Activated T-cell treated with anti-CD3 and anti-CD28 coated beads for 4 hours (primary cell): Measurements from ENCODE around the gene GNB5.
A peak's percentile ranks its signal among the peaks of the same experiment; 100 is the strongest.
"Not testable (repeated sequence)": the region's sequence is repeated elsewhere in the genome, so short reads cannot be mapped to it uniquely, and the experiment has no call there.

ENCODE experiments used
- DNase-seq: peaks from one replicate; pipeline ENCODE4 v3.0.0-alpha.2; 2020

GNB5 gene

GRCh38 chr15:52191207-52191606, at the start of gene GNB5:
GNB5 (minus strand) TSS chr15:52191392; CDS start chr15:52184676, 6,716 bp downstream.
- DNase-seq = no peak

DNA sequence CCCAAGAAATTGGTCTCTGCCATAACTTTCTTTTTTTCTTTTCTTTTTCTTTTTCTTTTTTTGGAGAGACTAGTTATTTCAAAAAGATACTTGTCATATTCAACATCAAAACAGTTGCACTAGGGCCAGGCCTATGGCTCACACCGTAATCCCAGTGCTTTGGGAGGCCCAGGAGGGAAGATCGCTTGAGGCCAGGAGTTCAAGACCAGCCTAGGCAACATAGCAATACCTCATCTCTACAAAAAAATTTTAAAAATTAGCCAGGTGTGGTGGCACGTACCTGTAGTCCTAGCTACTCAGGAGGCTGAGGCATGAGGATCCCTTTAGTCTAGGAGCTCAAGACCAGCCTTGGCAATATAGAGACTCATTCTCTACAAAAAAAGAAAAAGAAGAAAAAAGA, 49.0 kb upstream of the GNB5 start:
- DNase-seq = no peak

DNA sequence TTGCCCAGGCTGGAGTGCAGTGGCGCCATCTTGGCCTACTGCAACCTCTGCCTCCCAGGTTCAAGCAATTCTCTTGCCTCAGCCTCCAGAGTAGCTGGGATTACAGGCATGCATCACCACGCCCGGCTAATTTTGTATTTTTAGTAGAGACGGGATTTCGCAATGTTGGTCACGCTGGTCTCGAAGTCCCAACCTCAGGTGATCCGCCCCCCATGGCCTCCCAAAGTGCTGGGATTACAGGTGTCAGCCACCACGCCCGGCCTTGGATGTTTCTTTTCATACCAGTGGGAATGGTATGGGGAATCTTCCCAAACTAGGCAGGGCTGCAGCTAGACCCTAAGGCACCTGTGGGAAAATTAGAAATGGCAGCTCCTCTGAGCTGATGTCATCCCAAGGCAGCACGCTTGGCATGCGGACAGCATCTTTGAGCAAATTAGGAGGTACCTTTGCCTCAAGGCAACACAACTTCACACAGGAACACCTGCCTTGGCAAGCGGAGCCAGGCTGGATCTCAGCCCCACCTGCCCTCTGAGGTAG, 47.9 kb upstream of the GNB5 start:
- not testable (repeated sequence) for DNase-seq

- DNase-seq = no peak
These were observed 47.0 kb upstream of the GNB5 start for GRCh38 chr15:52238149-52238548.

DNA sequence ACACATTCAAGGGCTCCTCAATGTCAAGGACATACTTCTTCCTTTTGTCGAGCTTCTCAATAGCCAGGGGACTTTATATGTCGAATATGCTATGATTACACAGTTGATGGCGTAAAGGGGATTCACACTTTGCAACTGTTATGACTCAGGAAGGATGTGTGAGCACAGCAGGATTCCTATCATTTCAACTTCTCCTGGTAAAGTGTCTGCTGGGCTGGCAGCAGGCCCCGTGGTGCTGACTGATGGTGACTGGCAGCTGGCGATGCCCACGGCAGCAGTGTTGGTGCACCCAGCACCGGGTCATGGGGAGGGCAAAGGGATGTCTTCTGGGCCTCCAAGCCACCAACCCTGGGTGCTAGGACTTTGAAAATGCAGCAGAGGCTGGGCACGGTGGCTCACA, 44.8 kb upstream of the GNB5 start:
- no peak for DNase-seq

DNA sequence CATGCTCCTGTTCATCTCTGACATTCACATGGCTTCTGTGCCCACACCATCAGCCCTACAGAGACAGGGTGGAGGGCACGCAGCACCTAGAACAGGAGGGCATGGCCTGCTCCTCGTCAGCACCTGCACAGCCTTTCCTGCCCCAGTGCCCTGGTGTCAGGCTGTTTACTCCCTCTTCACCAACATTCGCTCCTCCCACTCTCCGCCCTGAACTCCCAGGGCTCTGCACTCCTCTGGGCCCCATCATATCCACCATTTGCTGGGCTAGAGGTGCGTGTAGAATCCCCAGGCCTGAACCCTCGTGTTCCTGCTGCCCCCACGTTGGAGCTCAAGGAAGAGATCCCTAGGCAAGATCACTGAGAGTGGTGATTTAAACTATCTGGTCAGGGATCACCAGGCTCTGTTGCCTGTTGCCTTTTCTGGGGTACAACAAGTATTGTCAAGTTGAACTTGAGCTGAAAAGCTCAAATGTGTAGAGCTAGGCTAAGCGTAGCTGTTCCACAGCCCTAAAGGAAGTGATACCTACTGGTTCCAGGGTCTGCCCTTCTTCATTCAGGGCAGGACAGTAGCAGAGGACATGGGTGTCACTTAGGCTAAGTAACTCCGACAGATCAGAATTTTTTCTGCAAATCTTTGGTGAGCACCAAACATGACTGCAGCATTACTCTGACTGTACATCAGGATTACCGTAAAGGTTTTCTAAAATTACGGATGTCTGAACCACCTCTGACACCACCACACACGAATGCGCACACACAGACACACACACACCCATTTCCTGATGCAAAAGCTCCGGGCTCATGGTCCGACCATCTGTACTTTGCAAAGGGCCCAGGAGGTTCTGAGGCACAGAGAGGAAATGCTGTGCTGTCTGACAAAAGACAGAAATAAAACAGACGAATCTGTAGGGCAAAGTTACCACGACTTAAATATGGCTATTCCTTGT, 43.7 kb upstream of the GNB5 start:
- no peak for DNase-seq

GRCh38 chr15:52233405-52233804, 42.2 kb upstream of the GNB5 start:
- DNase-seq = no peak

- no peak for DNase-seq
These were observed 41.1 kb upstream of the GNB5 start for GRCh38 chr15:52232327-52232726.

- DNase-seq = no peak
These were observed 38.9 kb upstream of the GNB5 start for GRCh38 chr15:52230073-52230472.

- no peak for DNase-seq
These were observed 37.7 kb upstream of the GNB5 start for GRCh38 chr15:52228921-52229320.

- DNase-seq = peak; percentile 49
These were observed 36.3 kb upstream of the GNB5 start for GRCh38 chr15:52227456-52227855.

GRCh38 chr15:52225230-52225629, 34.0 kb upstream of the GNB5 start:
- no peak for DNase-seq

- no peak for DNase-seq
These were observed 33.0 kb upstream of the GNB5 start for GRCh38 chr15:52224211-52224610.

DNA sequence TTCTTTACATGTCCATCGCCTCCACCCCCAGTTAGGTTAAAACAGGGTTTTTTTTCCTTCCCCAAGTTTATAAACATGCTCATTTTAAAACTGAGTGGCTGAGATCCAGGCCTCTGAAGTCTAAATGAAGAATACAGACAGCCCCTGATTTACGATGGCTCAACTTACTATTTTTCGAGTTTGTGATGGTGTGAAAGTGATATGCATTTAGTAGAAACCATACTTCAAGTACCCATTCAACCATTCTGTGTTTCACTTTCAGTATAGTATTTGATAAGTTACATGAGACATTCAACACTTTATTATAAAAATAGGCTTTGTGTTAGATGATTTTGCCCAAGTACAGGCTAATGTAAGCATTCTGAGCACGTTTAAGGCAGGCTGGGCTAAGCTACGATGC, 30.5 kb upstream of the GNB5 start:
- DNase-seq = no peak

DNA sequence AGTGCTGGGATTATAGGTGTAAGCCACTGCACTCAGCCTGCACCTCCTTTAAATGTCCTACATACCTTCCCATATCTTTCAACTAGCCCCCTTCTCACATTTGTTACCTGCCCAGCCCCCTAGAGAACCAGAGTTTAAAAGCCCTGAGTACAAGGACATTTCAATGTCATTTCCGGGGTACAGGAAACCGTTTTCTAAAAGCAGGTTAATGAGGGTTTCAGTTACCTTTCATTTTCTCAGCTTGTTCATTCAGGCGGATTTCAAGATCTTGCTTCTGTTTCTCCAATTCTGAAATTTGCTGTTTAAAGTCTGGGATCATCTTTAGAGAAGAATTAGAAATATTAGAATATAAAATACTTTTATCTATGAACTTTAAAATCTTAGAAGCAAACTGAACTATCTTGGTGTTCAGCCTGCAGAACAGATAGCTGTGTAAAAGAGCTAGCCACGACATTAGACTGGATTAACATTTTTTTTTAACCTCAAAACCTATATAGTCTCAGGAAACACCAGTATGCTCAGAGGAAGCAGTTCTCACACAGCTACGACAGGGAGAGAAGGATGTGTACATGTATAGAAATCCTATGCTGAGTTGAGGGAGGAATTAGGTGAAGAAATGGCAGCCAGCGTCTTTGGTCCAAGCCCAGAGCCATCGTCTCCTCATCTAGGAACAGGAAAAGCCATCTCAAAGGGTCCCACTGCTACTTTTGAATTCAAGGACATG, 29.9 kb upstream of the GNB5 start:
- no peak for DNase-seq

- no peak for DNase-seq
These were observed 29.1 kb upstream of the GNB5 start for GRCh38 chr15:52220251-52220650.

DNA sequence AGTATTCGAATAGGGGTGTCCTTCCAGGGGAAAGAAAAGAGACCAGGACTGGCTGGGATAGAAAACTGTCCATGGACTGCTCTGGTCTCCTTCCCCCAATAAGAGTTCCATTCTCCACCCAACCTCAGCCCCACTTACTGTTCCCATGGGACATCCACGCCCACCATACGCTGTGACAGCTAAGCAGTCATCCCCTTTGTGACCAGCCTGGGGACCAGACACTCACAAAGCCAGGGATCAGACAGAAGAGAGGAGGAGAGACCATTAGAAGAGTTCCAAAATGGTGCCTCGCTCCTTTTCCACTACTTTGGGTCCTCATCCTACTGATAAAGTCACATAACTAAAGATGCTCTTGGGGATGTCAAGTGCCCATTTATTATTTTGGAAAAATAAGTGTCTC, 27.6 kb upstream of the GNB5 start:
- no peak for DNase-seq

DNA sequence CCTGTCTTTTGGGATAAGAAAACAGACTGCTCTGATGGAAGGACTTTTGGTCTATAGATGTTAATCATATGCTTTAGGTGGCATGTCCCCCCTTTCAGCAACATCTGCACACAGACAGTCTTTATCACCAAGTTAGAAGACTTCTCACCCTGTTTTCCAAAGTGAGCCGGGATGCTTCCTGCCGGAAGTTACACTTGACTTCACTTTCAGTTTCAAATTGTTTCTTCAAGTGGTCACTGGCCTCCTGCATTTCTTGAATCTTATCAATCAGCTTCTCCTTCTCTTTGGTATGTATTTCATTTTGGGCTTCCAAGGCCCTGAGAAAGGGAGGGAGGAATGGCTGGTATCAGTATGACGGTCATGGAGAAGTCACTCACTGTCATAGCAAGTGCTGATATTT, 27.2 kb upstream of the GNB5 start:
- no peak for DNase-seq

GRCh38 chr15:52217186-52217585, 26.0 kb upstream of the GNB5 start:
- DNase-seq = no peak

DNA sequence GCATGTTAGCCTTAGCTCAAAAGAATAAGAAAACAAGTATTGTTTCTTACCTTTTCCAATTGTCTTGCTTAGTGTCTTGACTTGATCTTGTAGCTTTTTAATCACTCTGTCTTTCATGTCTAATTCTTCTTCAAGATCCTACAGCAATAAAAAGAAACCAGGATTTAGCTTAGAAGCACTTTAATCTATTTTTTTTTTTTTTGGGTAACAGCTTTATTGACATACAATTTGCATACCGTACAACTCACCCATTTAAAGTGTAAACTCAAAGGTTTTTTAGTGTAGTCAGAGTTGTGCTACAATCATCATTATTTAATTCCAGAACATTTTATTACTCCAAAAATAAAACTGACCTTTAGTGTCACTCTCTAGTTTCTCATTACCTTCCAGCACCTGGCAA, 23.4 kb upstream of the GNB5 start:
- no peak for DNase-seq

- no peak for DNase-seq
These were observed 22.0 kb upstream of the GNB5 start for GRCh38 chr15:52213206-52213605.

DNA sequence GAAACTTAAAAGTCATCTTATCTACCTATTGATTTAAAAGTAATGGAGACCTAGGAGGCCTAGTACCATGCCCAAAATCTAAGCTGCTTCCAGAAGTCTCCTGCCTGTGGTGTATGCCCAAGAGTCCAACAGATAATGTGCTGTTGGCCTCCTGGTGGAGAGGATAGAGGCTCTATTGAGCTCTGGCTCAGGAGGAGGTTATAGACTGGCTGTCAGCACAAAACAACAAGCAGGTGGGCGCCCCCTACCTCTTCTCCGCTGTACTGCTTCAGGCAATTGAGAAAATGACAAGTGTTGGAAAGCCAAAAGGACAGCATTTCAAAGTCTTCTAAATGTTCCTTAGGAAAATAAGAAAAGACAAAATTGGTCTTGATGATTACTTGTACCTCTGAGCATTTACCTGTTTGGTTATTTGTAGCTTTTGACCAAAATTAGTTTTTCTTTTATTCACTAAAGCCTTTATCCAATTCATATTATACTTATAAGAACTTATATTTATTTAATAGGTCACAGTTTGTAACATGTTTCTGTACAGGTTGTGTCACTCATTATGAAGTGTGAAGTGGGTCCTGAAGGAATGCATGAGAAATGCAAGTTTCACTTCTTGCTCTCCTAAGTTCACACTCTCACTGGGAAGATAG, 17.2 kb upstream of the GNB5 start:
- peak; percentile 66 for DNase-seq

GRCh38 chr15:52207191-52207590, 16.0 kb upstream of the GNB5 start:
- DNase-seq = no peak
